Activated effector memory CD4-positive, alpha-beta T cell treated with Interleukin-2 at 50 U/mL for 16 hours (primary cell): Measurements from ENCODE around the gene PKD1L1.

Source experiments
- DNase-seq: peaks from one replicate; pipeline ENCODE4 v3.0.0-alpha.2; 2020

Gene PKD1L1

GRCh38 chr7:47788083-47788482, 160.2 kb downstream of the PKD1L1 start:
- DNase-seq: no peak

- no peak for DNase-seq
These were observed 160.8 kb downstream of the PKD1L1 start for GRCh38 chr7:47787249-47788069.

DNA sequence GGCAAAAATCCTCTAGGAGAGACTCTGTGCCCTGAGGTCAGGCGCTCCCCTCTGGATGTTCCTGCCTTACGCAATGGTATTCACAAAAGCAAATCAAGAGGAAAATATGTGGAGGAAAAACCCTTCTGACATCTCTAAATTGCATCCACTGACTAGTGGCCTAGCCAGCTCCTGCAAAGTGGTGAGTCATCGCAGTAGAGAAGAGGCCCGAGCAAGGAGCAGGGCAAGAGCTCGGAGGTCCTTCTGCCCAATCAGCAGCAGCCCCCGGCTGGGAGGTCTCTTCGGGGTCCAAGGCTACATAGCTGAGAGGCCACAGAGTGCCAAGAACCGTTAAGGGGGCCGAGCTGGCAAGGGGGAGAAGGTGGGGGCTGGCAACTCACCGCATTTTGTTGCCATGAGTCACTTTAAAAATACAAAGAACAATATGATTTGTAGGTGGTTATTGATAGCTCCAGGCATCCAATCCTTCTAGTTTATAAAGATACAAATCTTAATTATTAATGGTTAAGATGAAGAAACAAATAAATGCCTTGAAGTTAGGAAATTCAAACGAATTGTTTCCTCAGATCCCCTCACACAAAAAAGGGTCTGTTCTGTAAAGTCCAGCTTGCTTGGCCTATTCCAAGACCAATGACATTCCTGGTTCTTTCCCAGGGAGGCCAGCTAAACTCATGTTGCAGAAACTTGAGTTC, 161.6 kb downstream of the PKD1L1 start:
- DNase-seq: no peak

DNA sequence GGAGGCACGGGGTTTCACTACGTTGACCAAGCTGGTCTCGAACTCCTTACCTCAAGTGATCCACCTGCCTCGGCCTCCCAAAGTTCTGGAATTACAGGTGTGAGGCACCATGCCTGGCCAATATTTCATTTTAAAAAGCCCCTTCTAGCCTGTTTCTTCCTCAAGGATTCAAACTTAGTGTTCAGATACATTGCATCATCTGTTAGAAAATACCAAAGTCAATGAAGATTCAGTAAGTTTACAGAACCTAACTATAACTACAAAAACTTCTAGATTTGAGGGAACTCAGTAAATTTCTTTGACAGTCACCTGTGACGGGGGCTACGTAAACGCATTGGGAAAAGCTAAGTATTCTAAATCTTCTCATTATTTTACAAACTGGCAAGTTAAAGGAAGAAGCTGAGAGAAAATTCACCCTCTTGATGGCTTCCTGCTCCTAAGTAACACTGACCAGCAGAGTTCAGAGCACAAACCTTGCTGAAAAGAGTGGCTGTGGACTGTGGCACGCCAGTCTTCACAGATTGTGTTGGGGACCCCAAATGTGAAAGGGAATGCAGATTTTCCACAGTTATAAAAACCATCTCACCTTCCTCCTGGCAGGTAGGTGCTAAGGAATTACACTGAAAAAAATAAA, 162.2 kb downstream of the PKD1L1 start:
- DNase-seq: no peak

- no peak for DNase-seq
These were observed 164.6 kb downstream of the PKD1L1 start for GRCh38 chr7:47783456-47784223.

- no peak for DNase-seq
These were observed 165.5 kb downstream of the PKD1L1 start for GRCh38 chr7:47782792-47783191.

DNA sequence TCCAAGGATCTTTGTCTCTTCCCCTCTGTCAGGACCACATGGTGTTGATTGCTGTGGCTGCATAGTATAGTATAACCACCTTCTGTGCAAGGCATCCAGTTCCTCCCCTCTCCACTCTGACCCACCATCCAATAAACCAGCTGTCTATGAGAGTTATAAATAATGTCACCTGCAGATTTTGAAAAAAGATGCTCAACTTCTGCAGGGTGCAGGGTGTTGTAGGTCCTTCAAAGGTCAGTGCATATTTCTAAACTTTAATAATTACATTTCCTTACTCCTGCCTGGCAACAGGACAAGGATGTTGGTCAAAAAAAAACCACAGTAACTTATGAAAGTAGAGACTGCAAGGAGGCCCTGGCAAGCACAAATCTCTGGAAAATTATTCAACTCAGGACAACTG, 166.2 kb downstream of the PKD1L1 start:
- no peak for DNase-seq

DNA sequence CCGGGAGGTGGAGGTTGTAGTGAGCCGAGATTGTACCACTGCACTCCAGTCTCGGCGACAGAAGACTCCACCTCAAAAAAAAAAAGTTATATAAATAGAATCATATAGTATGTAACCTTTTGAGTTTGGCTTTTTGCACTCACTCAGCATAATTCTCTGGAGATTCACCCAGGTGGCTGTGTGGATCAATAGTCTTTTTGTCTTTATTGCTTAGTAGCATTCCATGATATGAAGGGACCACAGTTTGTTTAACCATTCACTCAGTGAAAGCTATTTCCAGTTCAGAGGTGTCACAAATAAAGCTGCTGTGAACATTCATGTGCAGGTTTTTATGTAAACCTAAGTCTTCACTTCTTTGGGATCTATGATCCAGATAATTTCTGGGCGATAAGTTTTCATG, 167.7 kb downstream of the PKD1L1 start:
- DNase-seq: no peak

DNA sequence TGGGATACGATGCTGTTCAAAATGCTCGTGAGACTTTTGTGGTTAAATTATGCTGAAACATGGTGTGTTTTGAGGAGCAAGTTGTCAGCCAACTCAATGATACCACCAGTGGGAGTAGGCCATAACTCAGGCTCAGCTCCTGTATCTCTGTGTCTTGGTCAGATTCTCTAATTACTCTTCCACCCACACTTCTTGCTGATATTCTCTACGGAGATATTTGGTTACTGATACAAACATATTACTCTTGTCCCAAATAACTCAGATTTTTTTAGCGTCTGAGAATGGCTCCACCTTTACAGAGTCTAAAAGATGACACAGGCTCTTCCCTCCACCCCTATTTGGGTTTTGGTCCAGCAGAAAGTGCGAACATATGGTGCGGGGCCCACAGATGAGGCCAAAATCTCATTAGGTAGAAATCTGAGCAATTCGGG, 168.9 kb downstream of the PKD1L1 start:
- DNase-seq: no peak

- no peak for DNase-seq
These were observed 170.1 kb downstream of the PKD1L1 start for GRCh38 chr7:47778153-47778661.

- no peak for DNase-seq
These were observed 170.6 kb downstream of the PKD1L1 start for GRCh38 chr7:47777531-47778152.

GRCh38 chr7:47776335-47776734, 171.9 kb downstream of the PKD1L1 start:
- no peak for DNase-seq

DNA sequence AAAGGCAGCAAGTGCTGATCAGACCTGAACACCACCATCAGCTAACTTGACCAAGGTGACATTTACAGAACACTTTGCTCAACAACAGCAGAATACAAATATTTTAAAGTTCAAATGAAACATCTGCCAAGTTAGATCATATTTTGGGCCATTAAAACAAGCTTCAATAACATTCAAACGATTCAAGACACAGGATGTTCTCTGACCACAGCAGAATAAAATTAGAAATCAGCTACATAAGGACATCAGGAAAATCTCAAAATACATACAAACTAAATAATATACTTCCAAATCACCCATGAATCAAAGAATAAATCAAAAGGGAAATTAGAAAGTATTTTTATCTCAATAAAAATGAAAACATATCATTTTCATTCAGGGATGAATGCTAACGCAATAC, 173.0 kb downstream of the PKD1L1 start:
- no peak for DNase-seq

- DNase-seq: no peak
These were observed 175.8 kb downstream of the PKD1L1 start for GRCh38 chr7:47772492-47772891.

GRCh38 chr7:47771990-47772360, 176.3 kb downstream of the PKD1L1 start:
- no peak for DNase-seq

- no peak for DNase-seq
These were observed 176.8 kb downstream of the PKD1L1 start for GRCh38 chr7:47771336-47771989.

DNA sequence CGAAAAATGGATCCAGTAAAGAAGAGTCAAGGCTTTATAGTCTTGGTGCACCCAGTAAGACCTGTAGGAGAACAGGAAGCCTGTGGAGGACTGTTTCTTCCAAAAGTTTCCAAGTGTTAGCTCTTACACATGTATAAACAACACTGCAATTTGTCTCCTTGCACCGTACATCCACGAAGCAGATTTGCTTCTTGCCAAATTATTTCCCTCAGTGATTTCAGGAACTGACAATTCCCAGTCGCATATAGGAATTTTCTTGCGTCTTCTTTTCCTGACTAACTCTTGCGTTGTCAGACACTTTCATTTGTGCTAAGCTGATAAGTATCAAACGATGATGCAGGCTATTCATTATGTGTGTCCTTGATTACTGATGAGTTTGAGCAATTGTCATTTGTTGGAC, 182.1 kb downstream of the PKD1L1 start:
- DNase-seq: no peak

- DNase-seq: no peak
These were observed 182.8 kb downstream of the PKD1L1 start for GRCh38 chr7:47765373-47765979.

DNA sequence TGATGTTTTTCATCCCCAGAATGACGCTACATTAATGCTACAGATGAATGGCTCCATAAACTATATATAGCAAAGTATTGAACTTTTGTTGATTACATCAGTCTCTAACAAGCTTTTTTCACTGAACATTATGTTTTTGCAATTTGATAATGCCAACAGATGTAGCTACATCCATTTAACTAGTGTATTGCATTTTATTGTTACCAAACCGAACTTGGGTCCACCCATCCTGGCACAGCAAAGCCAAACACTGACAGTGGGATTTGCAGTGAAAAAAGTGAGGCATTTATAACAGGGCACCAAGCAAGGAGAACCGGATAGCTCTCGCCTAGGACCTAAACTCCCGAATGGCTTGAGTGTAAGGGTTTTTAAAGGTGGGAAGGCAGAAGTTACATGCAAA, 183.5 kb downstream of the PKD1L1 start:
- DNase-seq: no peak

DNA sequence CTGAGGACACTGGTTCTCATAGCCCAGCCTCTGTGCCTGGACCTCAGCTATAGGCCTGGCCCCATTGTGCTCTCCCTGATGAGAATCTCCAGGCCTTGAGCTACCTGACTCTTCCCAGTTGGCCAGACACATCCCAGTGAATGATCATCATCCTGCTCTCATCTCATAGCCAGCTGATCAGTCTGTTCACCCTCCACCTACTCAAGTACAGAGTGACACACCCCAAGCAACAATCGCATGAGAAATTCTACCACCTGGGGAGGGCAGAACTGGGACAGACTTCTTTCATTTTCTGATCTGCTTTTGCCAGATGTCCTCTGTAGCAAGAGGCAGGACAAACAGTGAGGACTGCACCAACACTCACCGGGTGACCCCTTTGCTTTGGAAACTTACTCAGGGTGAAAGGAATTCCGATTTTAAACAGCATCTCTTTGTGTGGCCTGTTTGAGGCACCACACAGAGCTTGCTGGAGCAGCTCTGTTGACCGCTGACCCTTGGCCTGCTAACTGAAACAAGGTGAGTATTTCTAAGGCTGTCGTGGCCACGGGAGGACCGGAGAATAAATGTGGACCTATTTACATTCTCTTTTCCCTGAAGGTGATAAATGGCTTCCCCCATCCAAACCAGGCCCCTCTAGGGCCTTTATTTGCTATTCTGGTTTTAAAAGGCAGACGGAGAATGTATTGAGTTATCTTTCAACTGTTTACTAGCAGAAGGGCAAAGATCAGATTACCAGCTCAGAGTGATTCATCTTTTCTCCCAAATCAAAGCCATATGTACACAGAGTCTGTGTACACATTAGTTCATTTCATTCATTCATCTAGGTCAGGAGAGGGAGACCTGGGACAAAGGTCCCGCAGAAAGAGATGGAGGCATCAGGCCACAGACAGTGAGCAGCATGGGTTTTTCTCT, 184.9 kb downstream of the PKD1L1 start:
- DNase-seq: no peak

DNA sequence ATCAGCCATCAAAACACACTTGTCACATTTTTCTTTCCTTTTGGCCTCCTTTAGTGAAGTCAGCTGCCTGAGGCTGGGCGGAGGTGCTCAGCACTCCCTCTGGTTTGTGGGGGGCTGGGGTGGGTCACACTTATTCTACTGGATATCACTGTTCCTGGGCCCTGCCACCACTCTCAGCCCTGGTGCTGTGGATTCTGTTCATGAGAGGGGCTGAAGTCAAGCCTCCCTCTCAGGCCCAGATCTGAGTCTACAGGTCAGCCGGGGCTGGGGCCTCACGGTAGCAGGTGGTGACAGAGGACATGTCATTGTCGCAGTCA, 185.6 kb downstream of the PKD1L1 start:
- no peak for DNase-seq
